Measurements from ENCODE around the gene KLHDC4. TPM values are rescaled to one million over a fixed set of nuclear protein-coding genes. Genes with fewer than 3 reads are reported as not detected.
A peak's percentile ranks its signal among the peaks of the same experiment; 100 is the strongest.

The KLHDC4 gene
- total and polyA plus RNA-seq, 10 of the 15 experiments (the other 5 are each of a cell fraction or from before 2014, with no cell fraction given), result 0.80 to 62.1 (median 32.8) TPM

- TF ChIP-seq LARP7 (IDR thresholded peaks at IDR 0.05) (no peak), SKIL (IDR thresholded peaks at IDR 0.05; ENCODE audit: low read depth, poor library complexity, severe bottlenecking) (no peak), BHLHE40 (IDR thresholded peaks at IDR 0.05; ENCODE audit: borderline replicate concordance in 1 of 2, low read depth in 2 of 2, low read length in 1 of 2) (no peak), YBX1 (IDR thresholded peaks at IDR 0.05) (no peak), NR2C1 (IDR thresholded peaks at IDR 0.05) (no peak), HDAC6 (IDR thresholded peaks at IDR 0.05; ENCODE audit: unreplicated experiment) (no peak), RAD21 (IDR thresholded peaks at IDR 0.05; ENCODE audit: insufficient read depth, low read depth, low read length) (no peak), GABPA (IDR thresholded peaks at IDR 0.05; ENCODE audit: low read depth) (no peak), ATF7 (IDR thresholded peaks at IDR 0.05; ENCODE audit: low read depth) (no peak), HCFC1 (IDR thresholded peaks at IDR 0.05; ENCODE audit: low read length) (no peak)
Measured at GRCh38 chr16:87703071-87703470, 62.7 kb downstream of the KLHDC4 start (continued).

DNA sequence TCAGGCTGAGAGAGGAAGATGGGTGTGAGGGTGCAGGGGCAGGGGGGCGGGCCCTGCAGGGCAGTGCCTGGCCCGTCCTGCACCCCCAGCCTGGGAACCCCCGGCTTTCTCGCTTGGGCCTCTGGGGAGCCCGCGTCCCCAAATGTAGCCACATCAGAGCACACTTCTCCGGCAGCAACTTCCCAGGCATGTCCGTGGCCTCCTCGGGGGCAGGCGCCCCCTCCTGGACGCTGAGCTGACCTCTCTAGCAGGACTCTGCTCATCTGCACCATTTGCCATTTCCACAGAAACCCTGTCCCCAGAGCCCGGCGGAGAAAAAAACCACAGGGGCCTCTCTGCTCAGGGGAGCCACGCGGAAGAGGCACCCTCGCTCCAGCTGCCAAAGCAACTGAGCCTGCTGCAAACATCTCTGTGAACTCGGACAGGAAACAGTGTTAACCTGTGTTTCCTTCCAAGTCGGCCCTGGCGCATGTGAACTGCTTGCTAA lies 63.4 kb downstream of the KLHDC4 start:
- H3K4me3 ChIP-seq, result no peak overlapping the region
- DNase-seq (ENCODE audit: low read depth, low spot score) (peak; percentile 33), ATAC-seq (peak; percentile 83), FAIRE-seq (peak; percentile 84)
- H3K4me2 ChIP-seq (ENCODE audit: control insufficient read depth, insufficient read depth), result peak overlapping the region; percentile 0; the same call in 1 of the 2 replicates
- intact Hi-C loops (cut with micrococcal nuclease; ENCODE audit: unreplicated experiment), result loop anchor here (5.0 kb wide), 1 partner anchor 65 kb away; the partner anchor contains the start of gene KLHDC4
- no peak overlapping the region for H3K27ac ChIP-seq (ENCODE audit: control insufficient read depth, insufficient read depth)
- RAD21 ChIA-PET (ENCODE audit: unreplicated experiment), result interaction anchor here (0.7 to 1.1 kb wide), 2 partner anchors 66 to 67 kb away, joined by 3 read pairs; no protein-coding TSS in a partner anchor
- no peaks in the 10 kb centered on the region for H3K27me3 ChIP-seq (replicated peaks in 1 of 2; ENCODE audit: control insufficient read depth in 2 of 2, insufficient read depth in 2 of 2, low read length in 1 of 2)
- H3K36me3 ChIP-seq (ENCODE audit: control insufficient read depth in 2 of 2, insufficient read depth in 2 of 2, low read length in 1 of 2), result peaks cover 9 to 17% of the 10 kb centered on the region in 2 experiments; a peak in 3 of 4 replicates
- no peak overlapping the region for H3K9ac ChIP-seq (ENCODE audit: control insufficient read depth, insufficient read depth, low read length)
- POLR2A ChIA-PET, result no interaction called here
- no peaks in the 10 kb centered on the region for H3K9me3 ChIP-seq (replicated peaks; ENCODE audit: control insufficient read depth, insufficient read depth, low read length)
- SMC1A ChIA-PET (ENCODE audit: uncharacterized antibody, unreplicated experiment), result interaction anchor here (1.0 to 1.4 kb wide), 2 partner anchors 22 to 68 kb away, joined by 4 to 6 read pairs; no protein-coding TSS in a partner anchor
- CTCF ChIA-PET, result interaction anchor here (0.7 to 1.9 kb wide), 6 partner anchors 9 to 308 kb away, joined by 3 to 10 read pairs (median 3); no protein-coding TSS in a partner anchor
- BruUV-seq (replicated peaks), result no TSS peak
- no peak overlapping the region for H2AFZ ChIP-seq (ENCODE audit: control insufficient read depth, low read depth, low read length)
- WGBS (ENCODE audit: insufficient coverage, insufficient replicate concordance, low lambda C conversion rate, missing lambda C conversion rate), result 2% methylated on average over 17 of the region's 19 CpGs
- no peaks in the 10 kb centered on the region for H4K20me1 ChIP-seq (ENCODE audit: control insufficient read depth, insufficient read depth)
- H3K79me2 ChIP-seq (ENCODE audit: control insufficient read depth, insufficient read depth, low read length), result no peaks in the 10 kb centered on the region
- peaks cover 45% of the 10 kb centered on the region for H3K4me1 ChIP-seq (ENCODE audit: control insufficient read depth, insufficient read depth, low read length)
- in situ Hi-C loops (cut with MboI), result no loop called here
- TF ChIP-seq MEF2B (IDR thresholded peaks at IDR 0.05; ENCODE audit: partially characterized antibody, poor library complexity, severe bottlenecking) (peak; percentile 94), SUZ12 (IDR thresholded peaks at IDR 0.05; ENCODE audit: unreplicated experiment) (no peak), TCF12 (IDR thresholded peaks at IDR 0.05; ENCODE audit: low read depth, low read length) (peak; percentile 71), BHLHE40 (IDR thresholded peaks at IDR 0.05; ENCODE audit: borderline replicate concordance in 1 of 2, low read depth in 2 of 2, low read length in 1 of 2) (peak; percentile 35 to 37; a peak in 2 of 4 replicates), RUNX3 (IDR thresholded peaks at IDR 0.05; ENCODE audit: low read length) (peak; percentile 68), EZH2 (IDR thresholded peaks at IDR 0.05; ENCODE audit: borderline replicate concordance, control insufficient read depth, low read depth, low read length) (no peak), YY1 (IDR thresholded peaks at IDR 0.05; ENCODE audit: low read depth, low read length) (peak; percentile 51; the same call in 1 of the 2 replicates), EGR1 (IDR thresholded peaks at IDR 0.05; ENCODE audit: borderline replicate concordance in 1 of 2, low read depth in 2 of 2, low read length in 2 of 2) (no peak), CBX3 (IDR thresholded peaks at IDR 0.05; ENCODE audit: borderline replicate concordance, low read depth) (no peak), BRCA1 (IDR thresholded peaks at IDR 0.05; ENCODE audit: low read depth, low read length) (no peak)
- TF ChIP-seq, protein P1, sequence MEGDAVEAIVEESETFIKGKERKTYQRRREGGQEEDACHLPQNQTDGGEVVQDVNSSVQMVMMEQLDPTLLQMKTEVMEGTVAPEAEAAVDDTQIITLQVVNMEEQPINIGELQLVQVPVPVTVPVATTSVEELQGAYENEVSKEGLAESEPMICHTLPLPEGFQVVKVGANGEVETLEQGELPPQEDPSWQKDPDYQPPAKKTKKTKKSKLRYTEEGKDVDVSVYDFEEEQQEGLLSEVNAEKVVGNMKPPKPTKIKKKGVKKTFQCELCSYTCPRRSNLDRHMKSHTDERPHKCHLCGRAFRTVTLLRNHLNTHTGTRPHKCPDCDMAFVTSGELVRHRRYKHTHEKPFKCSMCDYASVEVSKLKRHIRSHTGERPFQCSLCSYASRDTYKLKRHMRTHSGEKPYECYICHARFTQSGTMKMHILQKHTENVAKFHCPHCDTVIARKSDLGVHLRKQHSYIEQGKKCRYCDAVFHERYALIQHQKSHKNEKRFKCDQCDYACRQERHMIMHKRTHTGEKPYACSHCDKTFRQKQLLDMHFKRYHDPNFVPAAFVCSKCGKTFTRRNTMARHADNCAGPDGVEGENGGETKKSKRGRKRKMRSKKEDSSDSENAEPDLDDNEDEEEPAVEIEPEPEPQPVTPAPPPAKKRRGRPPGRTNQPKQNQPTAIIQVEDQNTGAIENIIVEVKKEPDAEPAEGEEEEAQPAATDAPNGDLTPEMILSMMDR (IDR thresholded peaks at IDR 0.05 in 2 of 3, conservative IDR thresholded peaks at IDR 0.05 in 1 of 3; ENCODE audit: control insufficient read depth in 2 of 3, extremely low read depth in 1 of 3, insufficient read depth in 1 of 3, low read depth in 3 of 3, low read length in 3 of 3), result peak; percentile 53 to 68 (median 68)

All from GM12878 (cell line).